ENCODE data around the gene CACNA2D1.

The CACNA2D1 gene

DNA sequence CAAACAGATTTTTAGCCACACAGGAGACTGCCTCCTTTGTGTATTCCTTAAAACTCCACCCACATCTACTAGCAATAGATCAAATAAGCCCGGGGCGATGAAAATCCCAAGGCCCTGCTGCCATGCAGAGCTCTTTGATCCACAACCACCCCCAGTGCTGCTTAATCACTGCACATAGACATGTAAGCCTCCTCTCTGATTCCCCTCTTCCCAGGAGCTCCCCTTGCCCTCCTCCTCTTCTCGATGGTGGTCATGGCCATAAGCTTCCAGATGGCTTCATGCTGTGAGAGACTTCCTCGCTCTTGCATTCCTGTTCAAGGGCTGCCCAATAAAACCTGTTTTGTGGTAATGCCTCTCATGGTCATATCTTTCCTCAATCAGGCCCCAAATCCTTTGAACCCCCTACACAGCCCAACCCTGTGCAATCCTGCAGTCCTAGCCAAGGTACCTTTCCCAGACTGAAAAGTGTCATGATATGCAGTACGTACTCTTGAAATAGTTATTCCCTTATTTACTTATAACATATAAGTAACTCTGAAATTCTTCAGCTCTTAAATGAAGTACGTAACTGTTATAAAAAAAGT is 158.5 kb downstream of the CACNA2D1 start:
- DNase-seq (ENCODE audit: low read depth) = no peak

- no peak for DNase-seq (ENCODE audit: low read depth)
Measured at GRCh38 chr7:82275342-82275741, 168.2 kb downstream of the CACNA2D1 start.

GRCh38 chr7:82274681-82275080 is 168.9 kb downstream of the CACNA2D1 start:
- no peak for DNase-seq (ENCODE audit: low read depth)

DNA sequence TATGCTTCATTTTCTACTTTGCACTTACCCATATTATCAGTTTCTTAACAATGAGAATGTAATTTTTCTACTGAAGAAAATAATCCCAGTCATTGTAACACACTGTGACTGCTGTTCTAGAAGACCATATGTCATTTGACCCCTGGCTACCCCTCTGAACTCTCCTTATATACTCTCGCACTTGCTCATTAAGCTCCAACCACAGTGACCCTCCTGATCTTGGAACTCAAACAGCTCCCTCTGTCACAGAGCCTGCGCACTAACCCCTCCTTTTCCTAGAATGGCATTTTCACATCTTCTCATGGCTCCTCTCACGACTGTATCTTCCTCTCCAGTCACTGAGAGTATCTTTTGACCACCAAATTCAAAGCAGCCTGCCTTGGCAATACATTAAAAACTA is 169.7 kb downstream of the CACNA2D1 start:
- DNase-seq (ENCODE audit: low read depth) = no peak

DNA sequence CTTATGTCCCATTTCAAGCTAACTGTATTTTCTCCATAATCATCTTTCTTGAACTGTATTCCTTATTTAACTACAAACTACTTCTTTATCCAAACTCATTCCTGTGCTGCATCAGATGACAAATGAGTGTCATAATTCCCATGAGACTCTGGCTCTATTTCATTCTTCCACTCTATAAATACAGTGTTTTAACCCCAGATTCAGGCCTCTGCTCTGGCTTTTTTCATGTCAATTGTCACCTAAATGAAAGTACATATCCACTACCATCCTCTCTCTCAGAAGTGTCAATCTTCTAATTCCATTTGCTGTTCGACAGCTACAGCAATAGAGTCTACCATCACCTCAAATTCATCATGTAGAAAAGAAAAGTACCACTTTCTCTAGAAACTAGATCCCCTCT is 172.7 kb downstream of the CACNA2D1 start:
- no peak for DNase-seq (ENCODE audit: low read depth)

GRCh38 chr7:82268632-82269031 is 174.9 kb downstream of the CACNA2D1 start:
- DNase-seq (ENCODE audit: low read depth) = no peak

DNA sequence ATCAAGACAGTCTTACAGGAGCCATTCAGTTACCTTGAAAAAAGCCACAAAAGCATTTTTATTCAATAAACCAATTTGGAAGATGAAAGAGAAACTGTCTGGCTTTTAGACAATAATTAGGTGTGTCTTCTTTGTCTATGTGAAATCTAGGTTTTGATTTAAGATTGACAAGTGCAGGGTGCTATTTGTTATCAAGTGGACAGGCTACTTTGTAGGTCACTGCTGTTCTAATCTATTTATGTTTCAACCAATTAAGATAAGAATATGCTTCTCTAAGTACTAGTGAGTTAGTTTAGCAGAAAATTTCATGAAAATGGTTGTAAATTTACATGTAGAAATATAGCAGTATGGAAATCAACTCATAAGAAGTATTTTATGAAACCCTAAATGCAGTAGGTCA is 177.5 kb downstream of the CACNA2D1 start:
- no peak for DNase-seq (ENCODE audit: low read depth)

GRCh38 chr7:82264783-82265305 is 178.7 kb downstream of the CACNA2D1 start:
- DNase-seq (ENCODE audit: low read depth) = no peak

- DNase-seq (ENCODE audit: low read depth) = no peak
Measured at GRCh38 chr7:82263920-82264782, 179.4 kb downstream of the CACNA2D1 start.

- no peak for DNase-seq (ENCODE audit: low read depth)
Measured at GRCh38 chr7:82258181-82258580, 185.4 kb downstream of the CACNA2D1 start.

DNA sequence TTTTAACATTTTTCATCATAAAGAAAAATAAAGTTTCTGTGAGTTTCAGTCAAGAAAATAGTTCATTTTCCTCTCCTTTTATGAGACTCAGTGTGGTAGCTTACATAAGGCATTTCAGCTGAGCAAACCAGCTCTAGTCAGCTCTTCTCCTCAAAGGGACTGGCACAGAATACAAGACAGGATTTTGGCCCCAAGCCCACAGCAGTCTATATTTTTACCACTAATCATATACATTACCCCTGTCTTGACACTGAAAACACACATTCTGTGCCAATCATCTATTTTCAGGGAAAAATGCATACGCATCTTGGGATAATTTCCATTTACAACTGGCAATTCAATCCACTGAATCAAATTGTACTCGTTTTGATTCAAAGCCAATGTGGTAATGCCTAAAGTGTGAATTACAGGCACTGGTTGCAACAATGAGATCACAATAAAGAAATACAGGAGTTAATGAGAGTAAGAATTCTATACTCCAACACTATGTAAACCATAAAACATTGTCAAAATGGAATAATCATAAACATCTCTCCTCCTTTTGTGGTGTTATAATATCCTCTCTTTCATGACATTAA is 186.4 kb downstream of the CACNA2D1 start:
- no peak for DNase-seq (ENCODE audit: low read depth)

DNA sequence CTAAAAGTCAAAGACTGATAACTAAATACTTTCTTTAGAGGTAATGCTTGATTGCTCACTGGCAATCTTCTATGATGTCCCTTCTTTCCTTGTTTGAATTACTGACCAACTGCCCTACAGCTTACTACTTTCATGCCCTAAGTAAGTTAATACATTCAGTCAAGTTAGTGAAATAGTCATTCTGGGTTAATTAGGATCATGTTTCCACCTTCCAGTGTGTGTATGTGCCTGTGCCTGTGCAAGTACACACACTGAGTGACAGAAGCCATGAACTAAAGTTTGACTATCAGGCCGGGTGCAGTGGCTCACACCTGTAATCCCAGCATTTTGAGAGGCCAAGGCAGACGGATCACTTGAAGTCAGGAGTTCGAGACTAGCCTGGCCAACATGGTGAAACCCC is 187.9 kb downstream of the CACNA2D1 start:
- DNase-seq (ENCODE audit: low read depth) = no peak

GRCh38 chr7:82250598-82250997 is 193.0 kb downstream of the CACNA2D1 start:
- DNase-seq (ENCODE audit: low read depth) = no peak

DNA sequence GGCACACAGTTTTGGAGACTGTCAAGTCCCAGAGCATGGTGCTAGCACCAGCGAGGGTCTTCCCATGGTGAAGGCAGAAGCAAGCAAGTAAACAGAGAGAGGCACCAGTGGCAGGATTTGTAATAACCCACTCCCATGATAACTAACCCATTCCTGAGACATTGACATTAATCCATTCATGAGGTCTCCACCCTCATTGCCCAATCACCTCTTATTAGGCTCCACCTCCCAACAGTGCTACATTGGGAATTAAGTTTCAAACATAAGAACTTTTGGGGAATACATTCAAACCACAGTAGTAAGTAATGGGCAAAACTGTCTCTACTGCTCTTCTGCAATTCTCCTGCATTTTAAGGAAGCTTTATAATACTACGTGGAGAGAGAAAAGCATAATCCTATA is 193.6 kb downstream of the CACNA2D1 start:
- DNase-seq (ENCODE audit: low read depth) = no peak

DNA sequence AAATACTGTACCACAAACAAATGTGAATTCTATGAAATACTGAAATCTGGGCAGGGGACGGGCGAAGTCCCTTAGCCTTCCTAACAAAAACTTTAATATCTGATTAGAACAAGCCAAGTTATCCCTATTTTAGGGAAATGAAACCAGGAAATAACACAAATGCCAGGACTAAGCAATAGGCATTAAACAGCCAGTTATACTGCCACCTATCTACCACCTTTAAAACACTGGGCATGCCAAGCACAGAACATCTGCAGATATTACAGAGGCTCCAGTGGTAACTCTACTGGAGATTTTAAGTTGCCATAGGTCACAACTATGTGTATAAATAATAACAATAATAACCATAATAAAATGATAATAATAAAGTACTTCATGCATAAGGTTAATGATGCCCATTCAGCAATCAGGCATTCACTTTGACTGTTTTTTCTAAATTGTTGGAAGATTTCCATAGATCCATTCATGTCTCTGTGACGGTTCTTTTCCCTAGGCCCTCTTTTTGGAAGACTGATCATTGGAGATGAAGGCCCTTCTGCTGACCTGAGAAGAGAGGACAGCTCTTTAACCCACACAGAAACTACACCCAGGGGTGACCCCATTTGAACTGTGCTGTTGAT is 195.7 kb downstream of the CACNA2D1 start:
- DNase-seq (ENCODE audit: low read depth) = no peak

- DNase-seq (ENCODE audit: low read depth) = no peak
Measured at GRCh38 chr7:82244947-82245517, 198.5 kb downstream of the CACNA2D1 start.

- DNase-seq (ENCODE audit: low read depth) = no peak
Measured at GRCh38 chr7:82241356-82241755, 202.2 kb downstream of the CACNA2D1 start.

- DNase-seq (ENCODE audit: low read depth) = no peak
Measured at GRCh38 chr7:82235713-82236112, 207.9 kb downstream of the CACNA2D1 start.

GRCh38 chr7:82234457-82235049 is 209.0 kb downstream of the CACNA2D1 start:
- no peak for DNase-seq (ENCODE audit: low read depth)

DNA sequence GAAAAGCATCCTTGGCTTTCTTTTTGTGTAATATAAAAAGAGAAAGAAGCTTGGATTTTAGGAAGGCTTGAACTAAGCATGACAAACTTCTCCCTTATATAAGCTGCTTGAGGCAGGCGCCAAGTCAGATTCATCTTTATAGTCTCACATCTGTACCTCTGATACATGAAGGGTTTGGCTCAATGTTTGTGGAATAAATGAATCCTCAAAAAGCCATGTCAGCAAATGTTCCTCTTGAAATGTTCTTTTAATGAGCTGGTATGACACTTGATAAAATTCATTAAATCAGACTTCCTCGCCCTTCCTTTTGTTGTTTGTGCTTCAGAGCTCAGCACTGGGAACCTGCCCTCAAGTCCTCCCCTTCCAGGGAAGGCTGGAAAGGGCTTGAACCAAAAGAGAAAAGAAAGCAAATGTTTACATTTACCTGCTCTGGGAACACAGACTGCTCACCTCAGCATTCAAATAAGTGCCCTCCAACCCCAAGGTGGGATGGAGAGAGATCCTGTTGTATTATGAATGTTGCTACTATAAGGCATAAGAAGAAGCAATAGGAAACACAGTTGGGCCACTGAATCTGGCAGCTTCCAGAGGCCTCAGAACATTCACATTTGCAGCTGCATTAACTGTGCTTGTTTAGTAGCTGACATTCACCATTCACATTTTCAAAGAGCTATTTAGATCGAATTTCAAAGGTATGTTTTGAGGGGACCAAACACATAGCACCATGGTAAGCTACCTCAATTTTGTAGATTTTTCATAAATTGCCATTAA is 212.6 kb downstream of the CACNA2D1 start:
- DNase-seq (ENCODE audit: low read depth) = no peak

DNA sequence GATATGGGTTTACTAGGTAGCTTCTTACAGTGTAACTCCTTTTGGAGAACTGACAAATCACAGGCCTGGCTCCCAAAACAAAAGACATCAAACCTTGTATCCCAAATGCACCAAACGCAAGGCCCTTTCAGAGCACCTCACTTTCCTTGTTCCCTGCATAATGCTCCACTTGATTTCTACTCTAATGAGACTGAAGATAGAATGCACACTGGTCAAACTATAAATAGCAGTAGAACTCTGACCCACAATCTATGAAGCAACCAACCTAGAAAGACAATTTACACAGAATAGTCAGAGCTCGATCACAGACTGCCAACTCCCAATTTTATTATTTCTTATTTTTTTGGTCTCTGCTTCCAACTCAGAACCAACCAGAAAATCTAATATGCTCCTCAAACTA is 214.4 kb downstream of the CACNA2D1 start:
- no peak for DNase-seq (ENCODE audit: low read depth)

Data from stimulated activated CD8-positive, alpha-beta memory T cell treated with anti-CD3 and anti-CD28 coated beads, Interleukin-7, amount 100 ng/mL, for 24 hours (primary cell).